Stimulated activated naive CD8-positive, alpha-beta T cell treated with anti-CD3 and anti-CD28 coated beads, Interleukin-15, Interleukin-2, amounts not matched to agents 100 ng/mL and 50 ng/mL, for 24 hours (primary cell): ENCODE measurements around the gene ADAM10.
A peak's percentile ranks its signal among the peaks of the same experiment; 100 is the strongest.
"Not testable (repeated sequence)": the region's sequence is repeated elsewhere in the genome, so short reads cannot be mapped to it uniquely, and the experiment has no call there.

Experiments used
- H3K27ac Mint-ChIP-seq: one replicate; pipeline ENCODE4 v1.8.0; 2021; ENCODE audit warnings: mild to moderate bottlenecking, mixed read lengths
- H3K27me3 Mint-ChIP-seq: one replicate; pipeline ENCODE4 v1.8.0; 2021; ENCODE audit warnings: mixed read lengths
- H3K36me3 Mint-ChIP-seq: one replicate; pipeline ENCODE4 v1.8.0; 2021; ENCODE audit warnings: low read depth, mixed read lengths
- H3K4me1 Mint-ChIP-seq: one replicate; pipeline ENCODE4 v1.8.0; 2021; ENCODE audit warnings: low read depth, mixed read lengths
- H3K4me3 Mint-ChIP-seq: one replicate; pipeline ENCODE4 v1.8.0; 2021; ENCODE audit warnings: mild to moderate bottlenecking, mixed read lengths
- H3K9me3 Mint-ChIP-seq: one replicate; pipeline ENCODE4 v1.8.0; 2021; ENCODE audit warnings: mixed read lengths

The ADAM10 gene

GRCh38 chr15:58768601-58769004 lies 19.1 kb upstream of the ADAM10 start:
- H3K4me1 Mint-ChIP-seq, H3K27ac Mint-ChIP-seq, H3K9me3 Mint-ChIP-seq, H3K27me3 Mint-ChIP-seq, H3K36me3 Mint-ChIP-seq, H3K4me3 Mint-ChIP-seq: not testable (repeated sequence)

DNA sequence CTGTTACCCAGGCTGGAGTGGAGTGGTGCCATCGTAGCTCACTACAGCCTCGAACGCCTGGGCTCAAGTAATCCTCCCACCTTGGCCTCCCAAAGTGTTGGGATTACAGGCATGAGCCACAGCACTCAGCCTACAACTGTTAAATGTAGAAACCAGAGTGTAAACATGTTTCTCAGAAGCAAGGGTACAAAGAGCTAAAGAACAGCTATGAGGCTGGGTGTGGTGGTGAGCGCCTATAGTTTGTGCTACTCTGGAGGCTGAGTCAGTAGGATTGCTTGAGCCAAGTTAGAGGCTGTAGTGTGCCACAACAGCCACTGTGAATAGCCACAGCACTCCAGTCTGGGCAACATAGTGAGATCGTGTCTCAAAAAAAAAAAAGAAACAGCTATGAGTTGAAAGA lies 16.8 kb upstream of the ADAM10 start:
- Mint-ChIP-seq H3K27ac (no peak overlapping the region), H3K4me1 (peaks cover 9% of the 10 kb centered on the region), H3K9me3 (peaks cover 7% of the 10 kb centered on the region), H3K4me3 (no peak overlapping the region), H3K36me3 (no peaks in the 10 kb centered on the region), H3K27me3 (no peaks in the 10 kb centered on the region)

- H3K27me3 Mint-ChIP-seq: no peaks in the 10 kb centered on the region
- H3K4me3 Mint-ChIP-seq: no peak overlapping the region
- no peaks in the 10 kb centered on the region for H3K4me1 Mint-ChIP-seq
- peaks cover 7% of the 10 kb centered on the region for H3K9me3 Mint-ChIP-seq
- no peaks in the 10 kb centered on the region for H3K36me3 Mint-ChIP-seq
- H3K27ac Mint-ChIP-seq: no peak overlapping the region
Observed at GRCh38 chr15:58764468-58764867, 15.0 kb upstream of the ADAM10 start.

DNA sequence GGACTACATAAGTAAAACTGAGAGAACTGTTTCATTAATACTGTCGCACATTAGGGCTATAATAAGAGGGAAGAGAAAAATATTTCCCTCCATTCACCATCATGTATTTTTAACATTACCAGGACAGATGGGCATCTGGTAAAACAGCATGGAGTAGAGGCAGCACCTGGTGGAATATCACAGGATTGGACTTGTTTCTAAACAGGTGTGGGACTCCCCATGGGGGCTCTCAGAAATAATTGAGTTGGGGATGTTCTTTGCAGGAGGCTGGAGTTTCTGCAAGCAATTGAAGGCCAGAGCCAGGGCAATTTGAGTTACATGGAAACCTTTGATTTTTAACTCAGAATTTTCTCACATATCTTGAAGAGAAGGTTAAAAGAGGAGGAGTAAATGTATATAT lies 13.2 kb upstream of the ADAM10 start:
- peaks cover 7% of the 10 kb centered on the region for H3K9me3 Mint-ChIP-seq
- no peak overlapping the region for H3K4me3 Mint-ChIP-seq
- no peak overlapping the region for H3K27ac Mint-ChIP-seq
- no peaks in the 10 kb centered on the region for H3K36me3 Mint-ChIP-seq
- H3K27me3 Mint-ChIP-seq: no peaks in the 10 kb centered on the region
- no peaks in the 10 kb centered on the region for H3K4me1 Mint-ChIP-seq

DNA sequence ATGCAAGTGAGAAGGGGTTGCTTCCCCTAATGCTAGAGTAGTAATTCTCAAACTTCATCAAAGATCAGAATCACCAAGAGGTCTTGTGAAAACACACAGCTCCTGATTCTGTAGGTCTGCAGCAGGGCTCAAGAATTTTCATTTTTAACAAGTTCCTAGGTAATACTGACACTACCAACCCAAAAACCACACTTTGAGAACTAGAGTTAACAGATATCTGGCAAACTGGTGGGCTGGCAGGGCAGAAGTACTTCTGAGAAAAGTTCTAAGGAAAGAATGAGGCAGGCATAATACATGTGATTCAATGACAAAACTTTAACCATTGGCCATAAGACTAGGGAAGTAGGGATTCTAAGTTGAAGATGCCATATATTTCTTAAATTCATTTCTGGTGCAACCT lies 12.8 kb upstream of the ADAM10 start:
- Mint-ChIP-seq H3K36me3 (no peaks in the 10 kb centered on the region), H3K9me3 (peaks cover 7% of the 10 kb centered on the region), H3K4me1 (no peaks in the 10 kb centered on the region), H3K27me3 (no peaks in the 10 kb centered on the region), H3K27ac (no peak overlapping the region), H3K4me3 (no peak overlapping the region)

GRCh38 chr15:58761010-58761388 lies 11.5 kb upstream of the ADAM10 start:
- H3K27me3 Mint-ChIP-seq: no peaks in the 10 kb centered on the region
- H3K4me1 Mint-ChIP-seq: no peaks in the 10 kb centered on the region
- H3K9me3 Mint-ChIP-seq: peaks cover 2% of the 10 kb centered on the region
- H3K36me3 Mint-ChIP-seq: no peaks in the 10 kb centered on the region
- H3K27ac Mint-ChIP-seq: no peak overlapping the region
- no peak overlapping the region for H3K4me3 Mint-ChIP-seq

DNA sequence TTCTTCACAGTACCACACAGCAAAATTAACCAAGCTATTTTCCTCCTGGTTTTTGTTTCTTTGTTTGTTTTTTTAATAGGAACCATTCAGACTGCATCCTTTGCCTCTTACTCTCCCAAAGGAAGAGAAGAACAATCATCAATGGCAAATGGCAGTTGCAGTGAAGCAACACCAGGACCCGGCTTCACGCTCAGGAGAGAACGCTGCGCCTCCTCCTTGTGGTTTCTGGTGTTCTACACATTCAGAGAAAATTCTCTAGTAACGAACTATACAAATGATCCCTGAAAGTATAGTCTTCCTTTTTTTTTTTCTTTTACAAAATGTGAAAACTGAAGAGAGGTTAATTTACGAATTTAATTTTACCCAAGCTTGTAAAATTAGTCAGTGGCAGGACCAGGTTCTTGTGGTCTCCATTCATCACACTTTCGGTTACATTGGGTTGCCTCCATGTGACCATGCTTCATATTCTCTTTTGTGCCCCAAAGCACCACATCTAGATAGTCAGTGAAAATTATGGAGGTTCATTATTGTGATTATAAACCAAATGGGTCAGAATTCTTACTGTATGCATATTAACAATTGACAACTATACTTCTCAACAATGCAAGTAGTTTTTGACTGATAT lies 11.0 kb upstream of the ADAM10 start:
- Mint-ChIP-seq H3K27ac (no peak overlapping the region), H3K4me1 (no peaks in the 10 kb centered on the region), H3K4me3 (no peak overlapping the region), H3K27me3 (no peaks in the 10 kb centered on the region), H3K9me3 (no peaks in the 10 kb centered on the region), H3K36me3 (no peaks in the 10 kb centered on the region)

- Mint-ChIP-seq H3K4me1 (no peaks in the 10 kb centered on the region), H3K9me3 (no peaks in the 10 kb centered on the region), H3K27me3 (no peaks in the 10 kb centered on the region), H3K4me3 (no peak overlapping the region), H3K36me3 (no peaks in the 10 kb centered on the region), H3K27ac (no peak overlapping the region)
Observed at GRCh38 chr15:58758141-58758540, 8.6 kb upstream of the ADAM10 start.

DNA sequence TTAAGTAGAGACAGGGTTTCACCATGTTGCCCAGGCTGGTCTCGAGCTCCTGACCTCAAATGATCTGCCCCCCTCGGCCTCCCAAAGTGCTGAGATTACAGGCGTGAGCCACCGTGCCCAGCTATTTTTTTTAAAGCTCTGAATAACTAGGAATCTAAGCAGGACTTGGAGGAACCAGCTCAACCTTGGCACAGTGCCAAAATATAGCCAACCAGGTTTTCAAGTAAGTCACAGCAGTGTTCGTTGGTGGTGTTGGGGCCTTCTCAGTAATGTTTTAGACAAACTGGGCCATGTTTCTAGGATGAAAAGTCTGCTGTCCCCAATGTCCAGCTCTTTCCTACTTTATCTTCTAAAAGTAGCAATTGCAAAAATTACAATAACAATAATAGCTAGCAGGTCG lies 6.4 kb upstream of the ADAM10 start:
- Mint-ChIP-seq H3K4me1 (no peaks in the 10 kb centered on the region), H3K27me3 (no peaks in the 10 kb centered on the region), H3K27ac (no peak overlapping the region), H3K4me3 (no peak overlapping the region), H3K36me3 (no peaks in the 10 kb centered on the region), H3K9me3 (no peaks in the 10 kb centered on the region)

DNA sequence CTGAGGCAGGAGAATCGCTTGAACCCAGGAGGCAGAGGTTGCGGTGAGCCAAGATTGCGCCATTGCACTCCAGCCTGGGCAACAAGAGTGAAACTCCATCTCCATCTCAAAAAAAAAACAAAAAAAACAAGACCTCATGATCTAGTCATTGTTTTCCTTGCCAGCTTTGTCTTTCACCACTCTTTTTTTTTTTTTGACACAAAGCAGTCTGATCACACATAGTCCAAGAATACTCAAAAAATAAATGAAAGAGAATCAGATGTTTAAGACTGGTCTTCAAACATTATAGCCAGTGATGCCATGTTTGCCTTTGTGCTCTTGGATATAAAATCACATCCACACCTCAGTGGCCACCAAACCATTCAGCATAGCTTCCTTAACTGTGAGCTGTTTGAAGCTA lies 5.8 kb upstream of the ADAM10 start:
- Mint-ChIP-seq H3K4me3 (no peak overlapping the region), H3K27ac (no peak overlapping the region), H3K9me3 (no peaks in the 10 kb centered on the region)

GRCh38 chr15:58752716-58753115 lies 3.2 kb upstream of the ADAM10 start:
- Mint-ChIP-seq H3K4me1 (peaks cover 19% of the 10 kb centered on the region), H3K27ac (no peak overlapping the region), H3K9me3 (no peaks in the 10 kb centered on the region), H3K36me3 (no peaks in the 10 kb centered on the region), H3K4me3 (no peak overlapping the region), H3K27me3 (no peaks in the 10 kb centered on the region)

More for the DNA sequence above, 5.8 kb upstream of the ADAM10 start:
- Mint-ChIP-seq H3K27me3 (no peaks in the 10 kb centered on the region), H3K4me1 (peaks cover 4% of the 10 kb centered on the region), H3K36me3 (no peaks in the 10 kb centered on the region)

DNA sequence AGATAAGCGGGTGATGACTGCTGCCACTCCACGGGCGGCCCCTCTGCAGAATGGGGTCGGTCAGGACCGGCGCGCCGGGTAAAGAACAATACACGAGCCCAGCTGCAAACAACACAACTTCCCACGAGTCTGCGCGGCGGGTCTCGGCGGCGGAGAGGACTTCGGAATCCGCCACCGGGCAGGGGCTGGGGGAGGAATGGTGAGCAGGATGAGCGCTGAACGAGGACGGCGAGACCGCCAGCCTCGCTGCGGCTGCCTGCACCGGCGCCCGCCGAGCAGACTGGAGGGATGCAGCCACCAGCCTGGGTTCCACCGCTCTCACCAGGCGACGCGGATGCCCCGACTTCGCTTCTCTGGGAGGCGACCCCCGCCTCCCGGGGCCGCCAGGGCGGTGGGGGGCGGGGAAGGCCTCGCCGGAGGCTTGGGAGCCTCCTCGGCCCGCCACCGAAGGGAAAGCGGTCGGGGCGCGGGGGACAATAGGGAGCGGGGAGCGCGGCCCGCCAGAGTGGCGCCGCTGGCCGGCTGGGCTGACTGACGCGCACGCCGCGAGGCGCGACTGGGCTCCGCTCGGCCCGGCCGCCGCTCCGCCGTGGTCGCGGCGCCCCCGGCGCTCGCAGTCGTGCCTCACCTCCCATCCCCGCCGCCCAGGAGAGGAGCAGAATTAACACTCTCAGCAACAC lies 515 bp downstream of the ADAM10 start:
- H3K4me1 Mint-ChIP-seq: peaks cover 48% of the 10 kb centered on the region
- peak overlapping the region; percentile 90 for H3K27ac Mint-ChIP-seq
- H3K36me3 Mint-ChIP-seq: peaks cover 7% of the 10 kb centered on the region
- H3K9me3 Mint-ChIP-seq: no peaks in the 10 kb centered on the region
- H3K27me3 Mint-ChIP-seq: no peaks in the 10 kb centered on the region
- peak overlapping the region; percentile 99 for H3K4me3 Mint-ChIP-seq

GRCh38 chr15:58748040-58748851 lies 1.3 kb downstream of the ADAM10 start:
- Mint-ChIP-seq H3K27ac (peak overlapping the region; percentile 90), H3K27me3 (no peaks in the 10 kb centered on the region), H3K4me3 (peak overlapping the region; percentile 99), H3K9me3 (no peaks in the 10 kb centered on the region), H3K4me1 (peaks cover 55% of the 10 kb centered on the region), H3K36me3 (peaks cover 9% of the 10 kb centered on the region)

GRCh38 chr15:58746174-58746573 lies 3.3 kb downstream of the ADAM10 start:
- peak overlapping the region; percentile 48 for H3K4me3 Mint-ChIP-seq
- no peaks in the 10 kb centered on the region for H3K27me3 Mint-ChIP-seq
- peaks cover 75% of the 10 kb centered on the region for H3K4me1 Mint-ChIP-seq
- H3K9me3 Mint-ChIP-seq: no peaks in the 10 kb centered on the region
- H3K36me3 Mint-ChIP-seq: peaks cover 9% of the 10 kb centered on the region
- H3K27ac Mint-ChIP-seq: no peak overlapping the region

DNA sequence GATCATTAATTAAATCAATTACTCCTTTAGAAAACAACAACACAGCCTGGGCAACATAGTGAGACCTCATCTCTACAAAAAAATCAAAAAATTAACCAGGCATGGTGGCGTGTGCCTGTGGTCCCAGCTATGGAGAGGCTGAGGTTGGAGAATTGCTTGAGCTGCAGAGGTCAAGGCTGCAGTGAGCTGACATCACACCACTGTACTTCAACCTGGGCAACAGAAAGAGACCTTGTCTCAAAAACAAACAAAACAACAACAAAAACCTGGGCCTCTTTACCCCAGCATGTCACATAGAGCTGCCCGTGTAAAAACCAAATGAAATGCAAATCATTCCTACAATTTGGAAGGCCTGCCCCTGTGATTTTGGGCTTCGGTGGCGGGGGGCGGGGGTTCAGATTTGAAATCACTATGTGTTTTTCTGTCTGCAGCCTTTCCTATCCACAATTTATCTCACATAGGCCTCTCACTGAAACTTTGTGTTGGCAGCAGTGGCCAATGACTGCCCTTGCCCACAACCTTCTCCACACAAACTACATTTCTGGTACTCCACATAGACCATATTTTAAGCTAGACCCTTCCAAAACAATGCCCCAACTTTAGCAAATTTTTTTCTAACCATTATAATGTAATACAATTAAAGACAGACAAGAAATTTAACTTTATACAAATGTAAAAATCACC lies 6.5 kb downstream of the ADAM10 start:
- Mint-ChIP-seq H3K27ac (peak overlapping the region; percentile 18), H3K4me3 (no peak overlapping the region)

More for the DNA sequence above, 6.5 kb downstream of the ADAM10 start:
- Mint-ChIP-seq H3K36me3 (peaks cover 9% of the 10 kb centered on the region), H3K27me3 (no peaks in the 10 kb centered on the region), H3K4me1 (peaks cover 81% of the 10 kb centered on the region), H3K9me3 (no peaks in the 10 kb centered on the region)
